H1 (cell line): ENCODE results near the gene MAFF. TPM values are rescaled to one million over a fixed set of nuclear protein-coding genes. Genes with fewer than 3 reads are reported as not detected.

Source experiments
- CTCF ChIA-PET: fragments of 300-600 bp; sonication (Branson Sonifier 250); formaldehyde crosslinking; loops from one replicate; lab custom pipeline; 2021; ENCODE audit not compliant: partially characterized antibody; lab: Charles Lee
- POLR2A ChIA-PET: fragments of 300-600 bp; sonication (Branson Sonifier 250); formaldehyde crosslinking; loops from one replicate; lab custom pipeline; 2021; ENCODE audit warnings: inconsistent platforms; ENCODE audit not compliant: partially characterized antibody; lab: Charles Lee
- DNase-seq, 2 experiments: peaks; one replicate each; pipeline versions ENCODE4 v3.0.0 to v3.0.0-alpha.2; 2010 to 2022; ENCODE audit warnings: low spot score in 2 of 2, low read depth in 1 of 2, mixed read lengths in 1 of 2
- FAIRE-seq: peaks from 2 replicates; lab custom pipeline; 2011; peaks lifted over from hg19 to GRCh38; lab: Jason Lieb, UNC
- H2AFZ ChIP-seq: 2 replicates; pipeline ENCODE4 v1.8.1; 2012; ENCODE audit warnings: low read length, inconsistent platforms
- H2AK5ac ChIP-seq: 2 replicates; pipeline ENCODE4 v1.6.1; 2013; ENCODE audit warnings: low read depth, low read length
- H2BK120ac ChIP-seq: replicated peaks from 2 replicates; pipeline ENCODE3; 2013; ENCODE audit warnings: low read depth, low read length, inconsistent platforms
- H2BK12ac ChIP-seq: 2 replicates; pipeline ENCODE4 v1.6.1; 2013; ENCODE audit warnings: low read depth, low read length
- H2BK15ac ChIP-seq: 2 replicates; pipeline ENCODE4 v1.6.1; 2013; ENCODE audit warnings: low read length
- H2BK20ac ChIP-seq: 2 replicates; pipeline ENCODE4 v1.6.1; 2013; ENCODE audit warnings: low read length
- H2BK5ac ChIP-seq: 2 replicates; pipeline ENCODE4 v1.6.1; 2013; ENCODE audit warnings: low read depth, low read length
- H3K14ac ChIP-seq: 2 replicates; pipeline ENCODE4 v1.6.1; 2013; ENCODE audit warnings: inconsistent platforms; ENCODE audit not compliant: insufficient read length
- H3K18ac ChIP-seq: 2 replicates; pipeline ENCODE4 v1.6.1; 2013; ENCODE audit warnings: low read length; ENCODE audit errors: extremely low read depth
- H3K23ac ChIP-seq: 2 replicates; pipeline ENCODE4 v1.6.1; 2013; ENCODE audit warnings: inconsistent platforms; ENCODE audit not compliant: insufficient read length
- H3K23me2 ChIP-seq: 2 replicates; pipeline ENCODE4 v1.6.1; 2013; ENCODE audit warnings: low read depth, low read length
- H3K27ac ChIP-seq: 2 replicates; pipeline ENCODE4 v1.6.1; 2011; ENCODE audit warnings: low read depth, low read length, inconsistent platforms
- H3K27me3 ChIP-seq, 4 experiments: replicated peaks in 1 of 4; 1 replicate in 1 of 4; 2 replicates in 3 of 4; pipeline versions ENCODE4 v1.6.1 to v1.8.1; 2011 to 2013; ENCODE audit warnings: low read length in 3 of 4, mild to moderate bottlenecking in 3 of 4, inconsistent platforms in 2 of 4, mixed read lengths in 2 of 4, moderate library complexity in 1 of 4; ENCODE audit not compliant: control insufficient read depth in 3 of 4, insufficient read depth in 3 of 4; ENCODE audit errors: extremely low read depth in 1 of 4
- H3K36me3 ChIP-seq, 4 experiments: 2 replicates each; pipeline versions ENCODE4 v1.6.1 to v1.8.1; 2011 to 2013; ENCODE audit warnings: mild to moderate bottlenecking in 4 of 4, low read length in 3 of 4, moderate library complexity in 2 of 4, control low read depth in 1 of 4, inconsistent platforms in 1 of 4; ENCODE audit not compliant: insufficient read depth in 4 of 4, control insufficient read depth in 2 of 4
- H3K4ac ChIP-seq: replicated peaks from 2 replicates; pipeline ENCODE3; 2013; ENCODE audit warnings: low read length, low read depth, mixed read lengths, inconsistent platforms; ENCODE audit not compliant: insufficient read length
- H3K4me1 ChIP-seq, 4 experiments: replicated peaks in 1 of 4; 1 replicate in 1 of 4; 2 replicates in 3 of 4; pipeline versions ENCODE4 v1.6.1 to v1.8.1; 2011 to 2013; ENCODE audit warnings: low read length in 3 of 4, inconsistent platforms in 2 of 4, mixed read lengths in 1 of 4; ENCODE audit not compliant: insufficient read depth in 4 of 4, control insufficient read depth in 3 of 4
- H3K4me2 ChIP-seq, 2 experiments: 2 replicates each; pipeline versions ENCODE4 v1.6.1 to v1.8.1; 2011 to 2013; ENCODE audit warnings: low read depth in 2 of 2, low read length in 2 of 2, control low read depth in 1 of 2, inconsistent platforms in 1 of 2, mild to moderate bottlenecking in 1 of 2; ENCODE audit not compliant: insufficient read depth in 1 of 2
- H3K4me3 ChIP-seq, 4 experiments: fragments of 200-600, 300-600 bp in 1 of 4; sonication (generic), shearing (Covaris generic), sonication (Bioruptor Twin) in 1 of 4; 2 replicates each; pipeline versions ENCODE4 v1.5.1 to v1.8.1; 2011 to 2016; ENCODE audit warnings: low read length in 4 of 4, low read depth in 3 of 4, control low read depth in 2 of 4, inconsistent platforms in 2 of 4, mild to moderate bottlenecking in 2 of 4, mixed read lengths in 1 of 4, moderate library complexity in 1 of 4; ENCODE audit not compliant: insufficient read depth in 2 of 4; ENCODE audit errors: extremely low read depth in 1 of 4
- H3K56ac ChIP-seq: replicated peaks from 2 replicates; pipeline ENCODE3; 2013; ENCODE audit warnings: low read depth, mild to moderate bottlenecking, mixed read lengths, low read length, inconsistent platforms; ENCODE audit not compliant: insufficient read length
- H3K79me1 ChIP-seq: 2 replicates; pipeline ENCODE4 v1.6.1; 2013; ENCODE audit warnings: low read depth, low read length, control low read depth
- H3K79me2 ChIP-seq, 2 experiments: 2 replicates each; pipeline versions ENCODE4 v1.6.1 to v1.8.1; 2012 to 2013; ENCODE audit warnings: low read length in 2 of 2, mild to moderate bottlenecking in 2 of 2, inconsistent platforms in 1 of 2; ENCODE audit not compliant: insufficient read depth in 2 of 2, control insufficient read depth in 1 of 2
- H3K9ac ChIP-seq, 4 experiments: replicated peaks in 1 of 4; 1 replicate in 1 of 4; 2 replicates in 3 of 4; pipeline versions ENCODE4 v1.6.1 to v1.8.1; 2011 to 2013; ENCODE audit warnings: low read depth in 3 of 4, low read length in 3 of 4, control low read depth in 2 of 4, mild to moderate bottlenecking in 2 of 4, moderate library complexity in 2 of 4, inconsistent platforms in 1 of 4; ENCODE audit errors: extremely low read depth in 1 of 4
- H3K9me3 ChIP-seq, 2 experiments: 2 replicates each; pipeline versions ENCODE4 v1.6.1 to v1.8.1; 2012 to 2013; ENCODE audit warnings: mild to moderate bottlenecking in 2 of 2, moderate library complexity in 2 of 2, control low read depth in 1 of 2, inconsistent platforms in 1 of 2, low read depth in 1 of 2, low read length in 1 of 2, mixed read lengths in 1 of 2; ENCODE audit not compliant: insufficient read depth in 2 of 2
- H4K20me1 ChIP-seq, 2 experiments: replicated peaks in 1 of 2; 2 replicates each; pipeline versions ENCODE3 to v1.8.1; 2011 to 2013; ENCODE audit warnings: inconsistent platforms in 2 of 2, low read length in 2 of 2, mild to moderate bottlenecking in 1 of 2; ENCODE audit not compliant: insufficient read depth in 2 of 2, control insufficient read depth in 1 of 2
- H4K5ac ChIP-seq: 2 replicates; pipeline ENCODE4 v1.6.1; 2013; ENCODE audit warnings: low read length, low read depth, mixed read lengths, inconsistent platforms; ENCODE audit not compliant: insufficient read length
- H4K8ac ChIP-seq: 2 replicates; pipeline ENCODE4 v1.8.0; 2013; ENCODE audit warnings: mild to moderate bottlenecking, moderate library complexity, low read length, inconsistent platforms; ENCODE audit not compliant: insufficient read depth; ENCODE audit errors: extremely low read depth
- H4K91ac ChIP-seq: replicated peaks from 2 replicates; pipeline ENCODE3; 2013; ENCODE audit warnings: low read length, mixed read lengths, inconsistent platforms; ENCODE audit not compliant: insufficient read length
- BCL11A ChIP-seq, 2 experiments: IDR thresholded peaks; one replicate each; pipeline ENCODE4 v1.6.1; 2011; ENCODE audit warnings: low read depth in 2 of 2, low read length in 2 of 2, mild to moderate bottlenecking in 2 of 2
- BRCA1 ChIP-seq: IDR thresholded peaks from 2 replicates; pipeline ENCODE4 v1.6.1; 2012; ENCODE audit warnings: low read depth, low read length, improper control_type of control experiment
- GABPA ChIP-seq: IDR thresholded peaks from 2 replicates; pipeline ENCODE4 v1.6.1; 2011; ENCODE audit warnings: mild to moderate bottlenecking, low read length, moderate library complexity, borderline replicate concordance; ENCODE audit not compliant: insufficient read depth
- WGBS, 2 experiments: shearing (Covaris generic) in 1 of 2; methylation state at CpG; one replicate each; pipeline versions ENCODE4 v1.1.6 to v1.1.7; 2013 to 2015; ENCODE audit warnings: low lambda C conversion rate in 2 of 2, mixed read lengths in 2 of 2, inconsistent platforms in 1 of 2, low coverage in 1 of 2, missing lambda C conversion rate in 1 of 2; ENCODE audit not compliant: insufficient replicate concordance in 2 of 2, insufficient coverage in 1 of 2, insufficient read length in 1 of 2; ENCODE audit errors: extremely low coverage in 1 of 2, missing lambda C conversion rate in 1 of 2; 5-methylcytosine and 5-hydroxymethylcytosine counted together
- polyA plus RNA-seq, 7 experiments: library from polyadenylated mRNA; depleted of rRNA in 3 of 7; stranded (reverse) in 5 of 7; unstranded in 2 of 7; fragments of >200 nt in 5 of 7; fragments of 200-250 nt in 2 of 7; gene quantifications; 1 replicate in 5 of 7; 2 replicates in 1 of 7; 4 replicates in 1 of 7; pipeline versions ENCODE4 v1.2.1 to v1.2.3, GENCODE V29; 2011 to 2013; ENCODE audit warnings: missing spikeins in 2 of 7, mixed read lengths in 2 of 7
- total RNA-seq: library from RNA; stranded (reverse); fragmentation: NEBNext Ultra II Directional; extraction: Animal tissue kit (Norgen Biotek cat#: 25700); gene quantifications from 2 replicates; pipeline ENCODE4 v1.2.1, GENCODE V29; 2021
- TF ChIP-seq, protein P1 (sequence below): IDR thresholded peaks from 2 replicates; pipeline ENCODE4 v1.6.1; 2012; ENCODE audit warnings: inconsistent platforms

MAFF gene
- total and polyA plus RNA-seq, 2 of the 8 experiments (the other 6 are each of a cell fraction or from before 2014, with no cell fraction given) = 1.5 to 6.3 TPM

DNA sequence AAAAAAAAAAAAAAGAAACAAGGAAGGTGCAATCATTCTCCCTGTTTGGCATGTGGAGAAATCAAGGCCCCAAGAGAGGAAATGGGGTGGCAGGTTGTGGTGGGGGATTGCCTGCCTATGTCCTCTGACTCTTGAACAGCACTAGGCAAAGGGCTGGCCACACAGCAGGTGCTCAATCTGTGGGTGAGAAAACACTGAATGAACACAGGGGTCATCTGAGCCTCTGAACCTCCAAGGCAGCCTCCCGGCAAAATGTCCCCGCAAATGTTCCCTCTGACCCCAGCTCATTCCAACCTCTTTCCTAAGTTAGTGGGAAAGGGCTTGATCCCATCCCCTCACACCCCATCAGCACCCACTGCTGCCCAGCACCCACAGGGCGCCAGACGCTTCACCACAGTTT, 24.8 kb upstream of the MAFF start:
- DNase-seq = no peak
- Histone ChIP-seq H2BK12ac (0 out of 2 replicates have a peak overlapping the region, but pooled peaks have one; percentile 71), H3K4me1 (peaks cover 0 to 16% (median 10%) of the 10 kb centered on the region in 4 experiments; a peak in 6 of 7 replicates), H3K9ac (no peak overlapping the region), H3K56ac (no peak overlapping the region), H3K9me3 (no peaks in the 10 kb centered on the region), H2AFZ (no peak overlapping the region), H3K23ac (no peak overlapping the region), H3K18ac (no peak overlapping the region), H3K36me3 (no peaks in the 10 kb centered on the region), H4K5ac (no peak overlapping the region), H3K23me2 (peaks cover 4% of the 10 kb centered on the region), H3K4me2 (no peak overlapping the region), H4K20me1 (no peaks in the 10 kb centered on the region), H3K4ac (no peak overlapping the region), H3K14ac (no peak overlapping the region), H3K79me2 (no peaks in the 10 kb centered on the region), H4K8ac (no peak overlapping the region; the same call in 1 of the 2 replicates), H3K4me3 (no peak overlapping the region), H2AK5ac (0 out of 2 replicates have a peak overlapping the region, but pooled peaks have one; percentile 19), H2BK20ac (no peak overlapping the region), H3K79me1 (no peaks in the 10 kb centered on the region), H4K91ac (peak overlapping the region; percentile 22), H3K27ac (no peak overlapping the region), H3K27me3 (no peaks in the 10 kb centered on the region), H2BK120ac (no peak overlapping the region), H2BK15ac (no peak overlapping the region), H2BK5ac (no peak overlapping the region)
- ChIA-PET POLR2A (interaction anchor here (1.2 to 1.7 kb wide), 2 partner anchors 15 to 107 kb away, joined by 3 to 4 read pairs; no protein-coding TSS in a partner anchor), CTCF (interaction anchor here (1.0 to 3.9 kb wide), 6 partner anchors 13 to 122 kb away, joined by 3 to 24 read pairs (median 4); partner anchors contain the start of gene PICK1)
- WGBS, 2 experiments = 100% methylated on average over 4 of the region's 4 CpGs; no CpG with 5 or more reads in 1 of the 2 experiments
- no peak for FAIRE-seq
- TF ChIP-seq GABPA (no peak), BRCA1 (no peak), BCL11A (IDR thresholded peaks at IDR 0.05; ENCODE audit: low read depth in 2 of 2, low read length in 2 of 2) (no peak)
- TF ChIP-seq, protein P1, sequence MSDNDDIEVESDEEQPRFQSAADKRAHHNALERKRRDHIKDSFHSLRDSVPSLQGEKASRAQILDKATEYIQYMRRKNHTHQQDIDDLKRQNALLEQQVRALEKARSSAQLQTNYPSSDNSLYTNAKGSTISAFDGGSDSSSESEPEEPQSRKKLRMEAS = no peak
